ENCODE results near the gene ZDHHC1. TPM values are rescaled to one million over a fixed set of nuclear protein-coding genes. Genes with fewer than 3 reads are reported as not detected.

ZDHHC1 gene
- total and polyA plus RNA-seq, 2 of the 13 experiments (the other 11 are each of a cell fraction or from before 2014, with no cell fraction given): 0.51 to 1.1 TPM

- TF ChIP-seq ZNF317 (CRISPR knock-in tag; IDR thresholded peaks at IDR 0.05): no peak
- TF ChIP-seq ZNF280D (CRISPR knock-in tag; IDR thresholded peaks at IDR 0.05): peak; percentile 86; the same call in 1 of the 2 replicates
- TF ChIP-seq ZEB1 (IDR thresholded peaks at IDR 0.05; ENCODE audit: insufficient replicate concordance, low read depth): no peak
- no peak for TF ChIP-seq ZKSCAN1 (IDR thresholded peaks at IDR 0.05; ENCODE audit: low read length)
- TF ChIP-seq MIXL1 (CRISPR knock-in tag; IDR thresholded peaks at IDR 0.05): no peak
- no peak for TF ChIP-seq DR1 (CRISPR knock-in tag; IDR thresholded peaks at IDR 0.05)
- TF ChIP-seq ZNF639 (CRISPR knock-in tag; conservative IDR thresholded peaks at IDR 0.05): 0 out of 2 replicates have a peak, but pooled peaks have one; percentile 48
- 0 out of 2 replicates have a peak, but pooled peaks have one; percentile 22 for TF ChIP-seq MED13 (CRISPR knock-in tag; IDR thresholded peaks at IDR 0.05)
- no peak for TF ChIP-seq ZBTB38 (CRISPR knock-in tag; IDR thresholded peaks at IDR 0.05)
- no peak for TF ChIP-seq SRSF4 (IDR thresholded peaks at IDR 0.05; ENCODE audit: low read depth, low read length, poor library complexity, severe bottlenecking)
- peak; percentile 41; the same call in 1 of the 2 replicates for TF ChIP-seq ARID5B (CRISPR knock-in tag; IDR thresholded peaks at IDR 0.05)
- no peak for TF ChIP-seq ZNF552 (CRISPR knock-in tag; IDR thresholded peaks at IDR 0.05; ENCODE audit: borderline replicate concordance)
- TF ChIP-seq PBX3 (CRISPR knock-in tag; IDR thresholded peaks at IDR 0.05; ENCODE audit: borderline replicate concordance): no peak
- no peak for TF ChIP-seq ZBTB44 (CRISPR knock-in tag; IDR thresholded peaks at IDR 0.05)
- no peak for TF ChIP-seq ZNF264 (CRISPR knock-in tag; IDR thresholded peaks at IDR 0.05)
- no peak for TF ChIP-seq ZNF232 (CRISPR knock-in tag; IDR thresholded peaks at IDR 0.05; ENCODE audit: borderline replicate concordance)
- TF ChIP-seq KDM5A (IDR thresholded peaks at IDR 0.05; ENCODE audit: borderline replicate concordance, low read length): no peak
- TF ChIP-seq XBP1 (CRISPR knock-in tag; IDR thresholded peaks at IDR 0.05): no peak
These were observed 12.9 kb upstream of the ZDHHC1 start (continued) for GRCh38 chr16:67429053-67429798.

Data from HepG2 (cell line).